OCI-M1 (cell line): Measurements from ENCODE around the gene HSDL1.

Experiments used
- DNase-seq: peaks from one replicate; lab custom pipeline; 2025; lab: John Stamatoyannopoulos, UW

Gene HSDL1

GRCh38 chr16:84176192-84177053, 31.4 kb upstream of the HSDL1 start:
- no peak for DNase-seq

- peak; percentile 85 for DNase-seq
Observed at GRCh38 chr16:84175350-84176081, 30.5 kb upstream of the HSDL1 start.

DNA sequence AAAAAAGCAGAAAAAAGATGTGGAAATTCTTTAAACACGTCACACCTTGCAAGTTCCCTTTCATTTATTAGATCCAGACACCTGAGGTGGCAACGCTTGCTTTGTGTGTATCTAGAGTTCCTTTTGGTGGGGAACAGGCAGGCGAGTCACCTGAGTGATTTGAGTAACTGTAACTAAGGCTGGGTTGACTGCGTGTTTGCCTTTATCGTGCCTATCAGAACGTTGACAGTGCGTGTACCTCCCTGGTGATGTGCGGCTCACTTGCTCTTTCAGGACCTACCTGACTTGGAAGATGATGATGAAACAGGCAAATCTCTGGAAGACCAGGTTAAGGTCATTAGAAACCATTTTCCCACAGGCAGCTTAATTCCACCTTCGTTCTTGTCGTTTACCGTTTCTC, 29.4 kb upstream of the HSDL1 start:
- DNase-seq: no peak

DNA sequence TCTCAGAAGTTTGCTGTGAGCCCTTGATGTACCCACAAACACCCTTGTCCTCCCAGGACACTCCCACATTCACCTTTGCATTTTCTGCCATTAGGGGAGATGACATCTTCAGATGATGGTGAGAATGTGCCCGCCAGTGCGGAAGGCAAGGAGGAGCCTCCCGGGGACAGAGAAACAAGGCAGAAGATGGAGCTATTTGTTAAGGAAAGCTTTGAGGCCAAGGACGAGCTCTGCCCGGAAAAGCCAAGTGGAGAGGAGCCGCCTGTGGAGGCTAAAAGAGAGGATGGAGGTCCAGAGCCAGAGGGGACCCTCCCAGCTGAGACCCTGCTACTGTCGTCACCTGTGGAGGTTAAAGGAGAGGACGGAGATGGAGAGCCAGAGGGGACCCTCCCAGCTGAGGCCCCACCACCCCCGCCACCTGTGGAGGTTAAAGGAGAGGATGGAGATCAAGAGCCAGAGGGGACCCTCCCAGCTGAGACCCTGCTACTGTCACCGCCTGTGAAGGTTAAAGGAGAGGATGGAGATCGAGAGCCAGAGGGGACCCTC, 24.9 kb upstream of the HSDL1 start:
- no peak for DNase-seq

- DNase-seq: no peak
Observed at GRCh38 chr16:84166796-84167695, 22.1 kb upstream of the HSDL1 start.

DNA sequence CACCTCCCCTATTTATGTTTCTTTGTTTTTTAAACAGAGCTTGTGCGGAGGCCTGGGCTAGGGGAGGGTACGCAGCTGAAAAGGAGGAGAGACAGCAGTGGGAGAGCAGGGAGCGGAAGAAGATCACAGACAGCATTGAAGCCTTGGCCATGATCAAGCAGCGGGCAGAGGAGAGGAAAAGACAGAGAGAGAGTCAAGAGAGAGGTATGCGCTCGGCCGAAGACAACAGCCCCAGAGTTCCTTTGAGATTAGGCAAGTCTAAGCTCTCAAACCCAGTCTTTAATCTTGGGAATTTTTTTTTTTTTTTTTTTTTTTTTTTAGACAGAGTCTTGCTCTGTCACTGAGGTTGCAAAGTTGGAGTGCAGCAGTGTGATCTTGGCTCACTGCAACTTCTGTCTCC, 20.8 kb upstream of the HSDL1 start:
- no peak for DNase-seq

DNA sequence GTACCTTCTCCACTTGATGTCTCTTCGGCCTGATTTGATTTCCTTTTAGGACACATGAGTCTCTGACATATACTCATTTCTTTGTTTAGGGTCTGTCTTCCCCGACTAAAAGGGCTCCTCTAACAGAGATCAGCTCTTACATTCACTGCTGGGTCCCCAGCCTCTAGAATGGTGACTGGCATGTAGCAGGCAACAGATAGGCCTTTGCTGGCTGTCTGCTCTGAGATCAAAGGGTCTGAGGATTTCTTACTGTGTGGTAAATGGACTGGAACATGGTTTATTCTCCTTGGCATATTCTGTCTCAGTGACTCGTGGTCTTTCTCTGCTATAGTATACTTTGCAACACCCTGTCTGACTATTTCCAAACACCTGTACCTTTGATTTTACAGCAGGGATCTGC, 16.8 kb upstream of the HSDL1 start:
- DNase-seq: no peak

DNA sequence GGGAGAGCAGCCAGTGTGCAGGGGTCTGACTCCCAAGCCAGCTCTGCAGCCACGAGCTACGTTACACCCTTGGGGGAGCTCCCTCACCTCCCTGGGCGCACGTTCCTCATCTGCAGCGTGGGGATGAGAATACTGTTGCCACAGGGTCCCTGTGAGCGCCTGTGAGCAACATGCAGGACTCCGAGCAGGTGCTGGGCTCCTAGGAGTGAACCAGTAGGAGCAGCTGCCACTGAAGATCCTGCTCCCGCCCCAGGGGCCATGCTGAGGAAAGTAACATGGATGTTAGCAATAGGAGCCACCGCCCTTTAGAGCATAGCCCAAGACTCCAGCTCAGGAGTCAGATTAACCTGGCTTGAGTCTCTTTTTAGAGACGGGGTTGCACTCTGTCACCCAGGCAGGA, 16.1 kb upstream of the HSDL1 start:
- DNase-seq: no peak

- no peak for DNase-seq
Observed at GRCh38 chr16:84159800-84160199, 14.8 kb upstream of the HSDL1 start.

- no peak for DNase-seq
Observed at GRCh38 chr16:84159007-84159406, 14.0 kb upstream of the HSDL1 start.

GRCh38 chr16:84156342-84156784, 11.4 kb upstream of the HSDL1 start:
- DNase-seq: peak; percentile 34

DNA sequence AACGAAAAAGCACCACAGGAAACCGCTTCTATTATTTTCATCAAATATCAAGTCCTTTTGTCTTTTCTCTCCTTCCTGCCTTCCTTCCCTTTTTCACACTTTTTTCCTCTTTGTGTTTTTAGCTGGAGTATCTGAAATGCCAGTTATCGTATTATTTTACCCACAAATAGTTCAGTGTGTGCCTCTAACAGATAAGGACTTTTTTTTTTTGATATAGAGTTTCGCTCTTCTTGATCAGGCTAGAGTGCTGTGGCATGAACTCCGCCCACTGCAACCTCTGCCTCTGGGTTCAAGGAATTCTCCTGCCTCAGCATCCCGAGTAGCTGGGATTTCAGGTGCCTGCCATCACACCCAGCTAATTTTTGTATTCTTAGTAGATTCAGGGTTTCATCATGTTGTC, 10.8 kb upstream of the HSDL1 start:
- peak; percentile 80 for DNase-seq

- no peak for DNase-seq
Observed at GRCh38 chr16:84155226-84155625, 10.2 kb upstream of the HSDL1 start.

GRCh38 chr16:84153660-84154214, 8.8 kb upstream of the HSDL1 start:
- DNase-seq: no peak

DNA sequence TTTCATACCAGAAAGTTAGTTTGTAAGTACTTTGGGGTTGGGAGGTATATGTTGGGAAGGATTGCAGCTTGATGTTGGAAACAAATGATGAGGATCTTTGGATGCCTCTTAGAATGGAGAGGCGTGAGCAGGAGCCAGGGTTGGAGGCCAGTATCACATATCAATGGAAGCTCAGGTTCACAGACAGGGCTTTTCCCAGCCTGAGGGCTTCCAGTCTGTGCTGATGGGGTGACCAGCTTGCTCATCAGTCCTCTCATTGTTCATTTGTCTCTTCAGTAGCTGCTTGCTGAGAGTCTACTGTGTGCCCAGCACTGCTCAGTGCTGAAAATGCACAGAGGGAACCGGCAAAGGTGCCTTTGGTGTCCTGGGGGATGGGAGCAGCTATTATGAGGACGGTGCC, 5.9 kb upstream of the HSDL1 start:
- no peak for DNase-seq

- DNase-seq: peak; percentile 60
Observed at GRCh38 chr16:84144209-84144858, 643 bp downstream of the HSDL1 start.

- DNase-seq: no peak
Observed at GRCh38 chr16:84143784-84144199, 1.2 kb downstream of the HSDL1 start.

DNA sequence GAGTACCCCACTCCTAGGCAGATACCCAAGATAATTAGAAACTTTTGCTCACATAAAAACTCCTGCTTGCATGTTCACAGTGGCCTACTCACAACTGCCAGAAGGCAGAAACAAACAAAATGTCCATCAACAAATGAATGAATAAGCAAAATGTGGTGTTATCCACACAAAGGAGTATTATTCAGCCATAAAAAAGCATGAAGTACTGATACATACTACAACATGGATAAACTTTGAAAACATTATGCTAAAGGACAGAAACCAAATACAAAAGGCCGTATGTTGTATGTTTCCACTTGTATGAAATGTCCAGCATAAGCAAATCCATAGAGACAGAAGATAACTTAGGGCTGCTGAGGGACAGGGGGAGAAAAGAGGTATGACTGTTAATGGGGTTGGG, 1.9 kb downstream of the HSDL1 start:
- no peak for DNase-seq

GRCh38 chr16:84141143-84141670, 3.8 kb downstream of the HSDL1 start:
- DNase-seq: peak; percentile 30

- DNase-seq: peak; percentile 24
Observed at GRCh38 chr16:84139628-84140258, 5.2 kb downstream of the HSDL1 start.
